GM19099 (cell line): ENCODE measurements around the gene PCYT2.

ENCODE experiments used
- POLR2A ChIP-seq: IDR thresholded peaks from 3 replicates; pipeline ENCODE4 v1.6.1; 2011; ENCODE audit warnings: low read depth; ENCODE audit not compliant: insufficient read length; ENCODE audit errors: extremely low read depth

The PCYT2 gene

GRCh38 chr17:81951785-81952684, 40.8 kb upstream of the PCYT2 start:
- no peak for TF ChIP-seq POLR2A

GRCh38 chr17:81950501-81950900, 39.3 kb upstream of the PCYT2 start:
- no peak for TF ChIP-seq POLR2A

- no peak for TF ChIP-seq POLR2A
Observed at GRCh38 chr17:81948635-81949378, 37.6 kb upstream of the PCYT2 start.

- TF ChIP-seq POLR2A: no peak
Observed at GRCh38 chr17:81947189-81947588, 36.0 kb upstream of the PCYT2 start, which contains the start of gene MYADML2. TSS of gene MYADML2 (minus strand) at chr17:81947233. CDS start at chr17:81941741, 5,492 bp downstream.

GRCh38 chr17:81944858-81945257, 33.7 kb upstream of the PCYT2 start:
- TF ChIP-seq POLR2A: no peak

GRCh38 chr17:81942167-81942553, 31.0 kb upstream of the PCYT2 start:
- TF ChIP-seq POLR2A: no peak

GRCh38 chr17:81941484-81942166, 30.4 kb upstream of the PCYT2 start:
- no peak for TF ChIP-seq POLR2A

GRCh38 chr17:81940538-81941483, 29.6 kb upstream of the PCYT2 start:
- TF ChIP-seq POLR2A: no peak

- no peak for TF ChIP-seq POLR2A
Observed at GRCh38 chr17:81939881-81940385, 28.7 kb upstream of the PCYT2 start.

- no peak for TF ChIP-seq POLR2A
Observed at GRCh38 chr17:81939218-81939617, 28.0 kb upstream of the PCYT2 start.

GRCh38 chr17:81935709-81936084, 24.5 kb upstream of the PCYT2 start:
- no peak for TF ChIP-seq POLR2A

- TF ChIP-seq POLR2A: no peak
Observed at GRCh38 chr17:81934850-81935708, 23.9 kb upstream of the PCYT2 start.

GRCh38 chr17:81934098-81934757, 23.0 kb upstream of the PCYT2 start:
- no peak for TF ChIP-seq POLR2A
